ENCODE measurements around the gene CRY2.
"Not testable (repeated sequence)": the region's sequence is repeated elsewhere in the genome, so short reads cannot be mapped to it uniquely, and the experiment has no call there.

CRY2 gene

DNA sequence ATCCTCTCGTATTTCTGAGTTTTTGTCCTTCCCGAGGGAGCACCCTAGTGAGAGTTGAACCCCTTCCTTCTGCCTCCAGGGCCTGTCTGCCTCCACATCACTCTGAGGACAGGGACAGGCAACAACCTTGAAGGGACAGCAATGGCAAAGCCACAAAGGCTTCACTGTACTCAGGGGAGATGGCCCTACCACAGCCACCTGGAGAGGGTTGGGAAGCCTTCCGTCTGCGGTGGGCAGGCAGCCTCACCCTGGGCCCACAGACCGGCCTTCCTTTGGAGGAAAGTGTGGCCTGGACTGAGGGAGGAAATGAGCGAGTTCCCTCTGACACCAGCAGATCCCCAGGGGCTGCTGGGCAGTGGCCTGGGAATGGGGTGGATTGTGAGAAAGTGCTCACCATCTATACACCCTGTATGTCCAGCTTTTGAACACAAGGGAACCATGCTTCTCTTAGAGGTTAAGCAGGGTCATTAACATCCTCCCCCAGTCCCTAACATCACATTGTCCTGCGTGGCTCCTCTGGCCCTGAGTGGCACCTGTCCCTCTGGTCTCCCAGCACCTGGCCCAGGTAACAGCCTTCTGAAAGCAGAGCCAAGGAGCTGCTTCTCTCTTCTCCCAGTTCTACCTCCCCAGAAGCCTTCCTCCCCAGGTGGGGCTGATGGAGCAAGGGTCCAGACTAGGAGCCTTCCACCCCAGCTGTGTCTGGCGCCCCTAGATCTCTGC lies 35.5 kb upstream of the CRY2 start:
- no peak for DNase-seq

- no peak for DNase-seq
Observed at GRCh38 chr11:45812581-45813548, 34.4 kb upstream of the CRY2 start.

DNA sequence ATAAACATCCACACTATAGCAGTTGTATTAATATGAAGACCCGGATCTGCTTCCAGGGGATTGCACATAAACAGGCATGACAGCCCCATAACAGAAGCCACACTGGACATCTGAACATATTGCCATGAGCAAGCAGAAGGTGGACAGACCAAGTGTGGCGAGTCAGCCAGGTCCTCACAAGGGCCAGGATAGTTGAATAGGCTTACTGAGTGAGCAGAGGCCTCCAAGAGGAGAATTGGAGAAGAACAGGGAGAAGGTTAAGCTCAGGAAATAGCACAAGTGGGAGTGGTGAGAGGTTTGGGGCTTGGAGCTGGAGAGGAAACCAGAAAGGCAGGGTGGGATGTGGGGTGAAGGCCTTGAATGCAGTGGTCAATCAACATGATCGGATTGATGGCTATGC lies 31.5 kb upstream of the CRY2 start:
- no peak for DNase-seq

GRCh38 chr11:45816614-45817013 lies 30.7 kb upstream of the CRY2 start:
- no peak for DNase-seq

DNA sequence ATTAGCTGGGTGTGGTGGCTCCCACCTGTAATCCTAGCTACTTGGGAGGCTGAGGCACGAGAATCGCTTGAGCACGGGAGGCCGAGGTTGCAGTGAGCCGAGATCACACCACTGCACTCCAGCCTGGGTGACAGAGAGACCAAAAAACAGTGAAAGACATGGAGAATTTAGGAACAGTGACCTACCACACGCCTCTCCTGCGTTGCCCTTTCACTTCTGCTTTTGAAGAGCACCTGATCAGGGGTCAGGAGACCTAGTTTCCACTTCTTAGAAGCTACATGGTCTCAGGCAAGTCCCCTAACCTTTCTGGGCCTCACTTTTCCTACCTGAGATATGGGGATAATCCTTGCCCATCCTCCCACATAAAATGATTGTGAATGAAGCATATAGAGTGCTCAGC lies 30.1 kb upstream of the CRY2 start:
- no peak for DNase-seq

GRCh38 chr11:45818961-45819605 lies 28.2 kb upstream of the CRY2 start:
- DNase-seq, result no peak

DNA sequence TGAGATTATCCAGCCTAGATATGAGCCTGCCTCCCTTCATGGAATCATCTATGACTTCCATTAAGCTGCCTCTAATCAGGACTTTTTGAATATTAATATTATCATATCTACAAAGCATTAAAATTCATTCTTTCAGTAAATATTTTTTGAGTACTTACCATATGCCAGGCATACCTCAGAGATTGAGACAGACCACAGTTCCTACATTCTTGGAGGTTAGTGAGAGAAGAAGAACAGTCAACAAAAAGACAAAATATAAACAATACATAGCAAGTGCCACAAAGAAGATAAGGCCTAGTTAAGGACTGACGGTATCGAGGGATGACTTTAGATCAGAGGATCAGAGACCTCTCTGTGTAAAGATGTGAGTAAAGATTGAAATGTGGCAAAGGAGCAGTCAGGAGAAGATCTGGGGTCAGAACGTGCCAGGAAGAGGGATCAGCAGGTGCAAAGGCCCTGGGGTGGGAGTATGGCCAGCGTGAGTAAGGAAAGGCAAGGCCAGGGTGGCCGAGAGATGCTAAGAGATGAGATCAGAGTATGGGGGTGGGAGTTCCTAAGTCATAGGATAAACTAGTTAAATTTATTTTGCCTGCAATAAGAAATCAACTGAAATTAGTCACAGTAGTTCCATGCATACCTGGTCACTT lies 26.9 kb upstream of the CRY2 start:
- no peak for DNase-seq

DNA sequence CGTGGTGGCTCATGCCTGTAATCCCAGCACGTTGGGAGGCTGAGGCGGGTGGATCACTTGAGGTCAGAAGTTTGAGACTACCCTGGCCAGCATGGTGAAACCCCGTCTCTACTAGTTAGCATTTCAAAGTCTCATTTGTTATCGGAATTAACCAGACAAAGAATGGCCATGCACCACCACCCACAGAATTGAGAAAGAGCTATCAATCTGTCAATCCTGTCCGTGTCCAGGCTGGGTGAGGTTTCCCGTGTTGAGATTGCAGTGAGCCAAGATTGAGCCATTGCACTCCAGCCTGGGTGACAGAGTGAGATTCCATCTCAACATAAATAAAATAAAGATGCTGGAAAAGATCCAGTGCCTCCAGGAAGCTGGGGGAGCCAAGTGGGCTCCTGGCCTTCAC lies 20.8 kb upstream of the CRY2 start:
- DNase-seq, result not testable (repeated sequence)

DNA sequence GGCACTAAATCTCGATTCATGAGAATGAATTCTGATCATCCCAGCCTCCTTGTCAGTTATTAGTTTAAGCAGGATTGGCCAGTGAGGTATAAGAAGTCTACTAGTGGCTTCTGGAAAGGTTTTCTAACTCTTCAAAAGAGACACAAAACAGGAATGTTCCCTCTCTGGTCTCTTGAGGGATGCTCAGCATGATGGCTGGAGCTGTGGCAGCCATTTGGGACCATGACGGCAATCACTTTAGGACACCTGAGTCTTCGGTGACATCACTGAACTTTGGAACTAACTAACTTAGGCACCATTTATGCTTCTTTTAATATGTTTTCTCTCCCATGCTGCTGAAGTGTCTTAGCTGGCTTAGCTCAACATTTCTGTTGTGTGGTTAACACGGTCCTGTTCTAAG lies 20.2 kb upstream of the CRY2 start:
- DNase-seq, result no peak

- DNase-seq, result no peak
Observed at GRCh38 chr11:45828996-45829395, 18.3 kb upstream of the CRY2 start.

DNA sequence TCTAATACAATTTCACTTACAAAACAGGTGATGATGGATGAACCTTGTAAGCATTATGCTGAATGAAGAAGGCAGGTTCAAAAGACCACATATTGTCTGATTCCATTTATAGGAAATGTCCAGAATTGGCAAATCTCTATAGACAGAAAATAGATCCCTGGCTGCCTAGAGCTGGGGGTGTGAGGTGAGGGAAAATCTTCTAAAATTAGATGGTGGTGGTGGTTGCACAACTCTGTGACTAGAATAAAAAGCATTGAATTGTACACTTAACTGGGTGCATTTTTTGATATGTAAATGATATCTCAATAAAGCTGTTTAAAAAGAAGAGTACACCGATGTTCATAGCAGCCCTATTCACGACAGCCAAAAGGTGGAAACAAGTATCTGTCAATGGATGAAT lies 16.7 kb upstream of the CRY2 start:
- no peak for DNase-seq

GRCh38 chr11:45832811-45833441 lies 14.3 kb upstream of the CRY2 start:
- DNase-seq, result no peak

GRCh38 chr11:45833761-45834160 lies 13.5 kb upstream of the CRY2 start:
- DNase-seq, result no peak

- peak; percentile 18 to 51 for DNase-seq
Observed at GRCh38 chr11:45834298-45834756, 12.9 kb upstream of the CRY2 start.

- DNase-seq, result no peak
Observed at GRCh38 chr11:45839204-45839603, 8.1 kb upstream of the CRY2 start.

- DNase-seq, result not testable (repeated sequence)
Observed at GRCh38 chr11:45840251-45840650, 7.0 kb upstream of the CRY2 start.

- DNase-seq, result peak; percentile 92 to 96
Observed at GRCh38 chr11:45843158-45843924, 3.9 kb upstream of the CRY2 start.

DNA sequence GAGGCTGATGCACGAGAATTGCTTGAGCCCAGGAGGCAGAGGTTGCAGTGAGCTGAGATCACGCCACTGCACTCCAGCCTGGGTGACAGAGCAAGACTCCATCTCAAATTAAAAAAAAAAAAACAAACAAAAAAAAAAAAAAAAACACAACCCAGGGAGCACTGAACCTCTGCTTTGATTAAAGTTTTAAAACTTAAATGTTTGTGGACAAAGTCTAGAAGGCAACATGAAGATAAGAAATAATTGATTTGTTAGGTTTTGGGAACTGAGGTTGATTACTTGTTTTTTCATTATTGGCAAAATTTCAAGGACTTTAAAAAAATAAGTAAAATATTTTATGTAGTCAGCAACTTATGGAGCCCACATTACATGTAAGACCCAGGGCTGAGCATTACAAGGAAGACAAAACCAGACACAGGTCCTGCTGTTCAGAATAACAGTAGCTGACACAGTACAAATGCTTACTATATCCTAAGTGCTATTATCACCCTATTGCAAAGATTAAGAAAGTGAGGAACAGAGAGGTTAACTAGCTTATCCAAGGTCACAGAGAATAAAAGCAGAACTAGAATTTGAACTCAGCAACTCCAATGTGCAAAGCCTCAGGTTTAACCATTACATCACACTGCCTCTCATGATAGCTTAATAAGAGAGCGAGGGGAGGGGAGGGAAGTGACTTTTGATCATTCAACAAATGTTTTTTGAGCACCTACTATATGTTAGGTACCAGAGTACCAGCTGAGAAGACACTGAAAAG lies 2.3 kb upstream of the CRY2 start:
- no peak for DNase-seq

- no peak for DNase-seq
Observed at GRCh38 chr11:45846174-45846675, 1.1 kb upstream of the CRY2 start.

DNA sequence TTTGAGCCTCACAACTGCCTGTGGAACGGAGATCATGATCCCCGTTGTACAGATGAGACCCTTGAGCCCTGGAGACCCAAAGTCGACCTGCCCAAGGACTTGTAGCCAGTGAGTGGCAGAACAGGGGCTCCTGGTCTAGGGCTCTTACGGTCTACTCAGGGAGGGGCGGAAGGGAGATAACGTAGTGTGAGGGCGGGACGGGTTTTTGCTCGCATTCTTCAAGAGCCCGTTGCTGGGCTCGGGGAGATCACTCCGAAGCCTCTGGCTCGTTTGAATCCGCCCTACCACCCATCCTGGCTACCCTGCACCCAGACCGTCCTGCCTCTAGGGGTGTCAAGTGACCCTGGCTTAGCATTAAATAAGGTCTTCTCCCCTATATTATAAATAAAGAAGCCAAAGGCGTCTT lies 639 bp downstream of the CRY2 start:
- peak; percentile 47 to 60 for DNase-seq

DNA sequence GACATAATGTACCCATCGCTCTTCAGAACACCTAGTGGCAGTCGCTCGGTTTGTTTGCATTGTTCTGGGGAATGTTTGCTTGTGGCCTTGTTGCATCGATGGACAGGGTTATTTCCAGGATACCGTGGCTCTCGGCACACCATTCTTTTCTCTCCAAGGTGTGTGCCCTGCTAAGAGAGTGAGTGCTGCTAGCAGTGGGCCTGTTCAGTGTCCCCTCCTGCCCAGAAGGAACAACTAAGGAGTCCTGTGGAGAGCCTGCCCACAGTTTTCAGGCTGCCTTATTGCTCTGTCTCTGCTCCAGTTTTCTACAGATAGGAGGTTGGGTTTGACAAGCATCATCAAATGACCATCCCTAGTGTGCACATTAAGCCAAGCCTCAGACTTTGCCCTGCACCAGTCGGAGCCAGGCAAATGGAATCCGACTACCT lies 1.4 kb downstream of the CRY2 start:
- no peak for DNase-seq
